Neural cell (in vitro differentiated cells): ENCODE data around the gene CUX1.

ENCODE experiments used
- CTCF ChIP-seq: fragments of 450-650 bp; IDR thresholded peaks from 2 replicates; pipeline ENCODE4 v1.5.1; 2014; ENCODE audit warnings: antibody characterized with exemption, mild to moderate bottlenecking, moderate library complexity; ENCODE audit not compliant: poor library complexity, severe bottlenecking
- EP300 ChIP-seq: fragments of 450-650 bp; conservative IDR thresholded peaks from 2 replicates; pipeline ENCODE4 v1.6.1; 2014; ENCODE audit warnings: antibody characterized with exemption, mild to moderate bottlenecking, moderate library complexity; ENCODE audit not compliant: poor library complexity, severe bottlenecking

- TF ChIP-seq EP300 (no peak), CTCF (no peak)
Measured at GRCh38 chr7:102046373-102047117, 229.1 kb downstream of the CUX1 start.
